Measurements from ENCODE around the gene RPS8.
"Not testable (repeated sequence)": the region's sequence is repeated elsewhere in the genome, so short reads cannot be mapped to it uniquely, and the experiment has no call there.

Gene RPS8

GRCh38 chr1:44783697-44784093 lies 8.4 kb downstream of the RPS8 start:
- DNase-seq = no peak

GRCh38 chr1:44784094-44785028 lies 9.0 kb downstream of the RPS8 start:
- peak; percentile 74 for DNase-seq

GRCh38 chr1:44785029-44785380 lies 9.7 kb downstream of the RPS8 start:
- no peak for DNase-seq

GRCh38 chr1:44785501-44786137 lies 10.3 kb downstream of the RPS8 start:
- DNase-seq = no peak

- peak; percentile 95 for DNase-seq
These were observed 10.9 kb downstream of the RPS8 start for GRCh38 chr1:44786138-44786840.

- peak; percentile 46 for DNase-seq
These were observed 11.6 kb downstream of the RPS8 start for GRCh38 chr1:44786841-44787426.

- DNase-seq = no peak
These were observed 12.2 kb downstream of the RPS8 start for GRCh38 chr1:44787506-44787905.

GRCh38 chr1:44788120-44788860 lies 12.9 kb downstream of the RPS8 start, which contains the start of gene BEST4:
BEST4 (minus strand) TSS chr1:44788170; CDS start chr1:44787705, 465 bp downstream.
- DNase-seq = no peak

- DNase-seq = no peak
These were observed 15.8 kb downstream of the RPS8 start for GRCh38 chr1:44790968-44791801.

- DNase-seq = no peak
These were observed 17.6 kb downstream of the RPS8 start for GRCh38 chr1:44792736-44793502.

- DNase-seq = not testable (repeated sequence)
These were observed 22.5 kb downstream of the RPS8 start for GRCh38 chr1:44797886-44798285.

GRCh38 chr1:44798481-44799365 lies 23.4 kb downstream of the RPS8 start:
- DNase-seq = no peak

- DNase-seq = peak; percentile 99
These were observed 24.6 kb downstream of the RPS8 start, which contains the start of gene PLK3 for GRCh38 chr1:44799770-44800584. PLK3 (plus strand) TSS chr1:44800377; CDS start chr1:44800464, 87 bp downstream.

- DNase-seq = no peak
These were observed 26.4 kb downstream of the RPS8 start for GRCh38 chr1:44801491-44802305.

GRCh38 chr1:44802306-44803061 lies 27.1 kb downstream of the RPS8 start:
- DNase-seq = no peak

GRCh38 chr1:44803062-44803311 lies 27.6 kb downstream of the RPS8 start:
- DNase-seq = no peak

Data from islet precursor cell (in vitro differentiated cells).